Activated T-cell treated with anti-CD3 and anti-CD28 coated beads, Interleukin-2, amount 50 U/mL, for 48 hours (primary cell): ENCODE results near the gene ZNF587.
"Not testable (repeated sequence)": the region's sequence is repeated elsewhere in the genome, so short reads cannot be mapped to it uniquely, and the experiment has no call there.

Source experiments
- DNase-seq, 2 experiments: peaks; one replicate each; pipeline ENCODE4 v3.0.0-alpha.2; 2020

Gene ZNF587

GRCh38 chr19:57888107-57888559 lies 38.5 kb downstream of the ZNF587 start:
- DNase-seq, result no peak

- peak; percentile 88 for DNase-seq
Observed at GRCh38 chr19:57888560-57889231, 39.0 kb downstream of the ZNF587 start, which contains the start of gene ZNF814. Gene ZNF814, minus strand, starts transcription at chr19:57889037. Its CDS starts 235 bp downstream, at chr19:57888802.

GRCh38 chr19:57890706-57891105 lies 41.0 kb downstream of the ZNF587 start:
- not testable (repeated sequence) for DNase-seq

DNA sequence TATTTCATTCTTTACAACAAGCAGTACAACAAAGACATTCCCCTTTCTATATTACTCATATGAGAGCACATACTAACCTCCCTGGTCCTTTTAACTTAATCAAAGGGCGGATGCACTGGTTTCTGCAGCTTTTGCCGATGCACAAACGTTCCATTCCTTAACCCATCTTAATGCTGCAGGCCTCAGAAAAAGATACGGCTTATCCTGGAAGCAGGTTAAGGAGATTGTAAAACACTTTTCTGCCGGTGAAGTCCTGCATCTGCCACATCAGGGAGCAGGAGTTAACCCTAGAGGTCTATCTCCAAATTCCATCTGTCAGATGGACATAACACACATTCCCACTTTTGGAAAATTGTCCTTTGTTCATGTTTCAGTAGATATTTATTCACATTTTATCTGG lies 50.7 kb downstream of the ZNF587 start:
- no peak for DNase-seq

- no peak for DNase-seq
Observed at GRCh38 chr19:57903618-57904184, 54.0 kb downstream of the ZNF587 start.

DNA sequence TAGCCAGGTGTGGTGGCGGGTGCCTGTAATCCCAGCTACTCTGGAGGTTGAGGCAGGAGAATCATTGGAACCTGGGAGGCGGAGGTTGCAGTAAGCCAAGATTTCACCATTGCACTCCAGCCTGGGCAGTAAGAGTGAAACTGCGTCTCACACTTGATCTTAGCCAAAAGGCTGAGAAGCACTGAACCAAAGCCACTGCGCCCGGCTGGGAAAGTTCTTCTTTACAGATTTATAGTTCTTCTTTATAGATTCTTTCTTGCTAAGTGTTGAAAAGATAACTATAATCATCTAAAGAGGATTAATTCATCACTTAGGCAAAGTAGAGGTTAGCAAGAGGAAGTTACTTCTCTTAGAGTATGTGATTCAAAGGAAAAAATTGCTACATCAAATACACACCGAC lies 55.6 kb downstream of the ZNF587 start:
- DNase-seq, result no peak

DNA sequence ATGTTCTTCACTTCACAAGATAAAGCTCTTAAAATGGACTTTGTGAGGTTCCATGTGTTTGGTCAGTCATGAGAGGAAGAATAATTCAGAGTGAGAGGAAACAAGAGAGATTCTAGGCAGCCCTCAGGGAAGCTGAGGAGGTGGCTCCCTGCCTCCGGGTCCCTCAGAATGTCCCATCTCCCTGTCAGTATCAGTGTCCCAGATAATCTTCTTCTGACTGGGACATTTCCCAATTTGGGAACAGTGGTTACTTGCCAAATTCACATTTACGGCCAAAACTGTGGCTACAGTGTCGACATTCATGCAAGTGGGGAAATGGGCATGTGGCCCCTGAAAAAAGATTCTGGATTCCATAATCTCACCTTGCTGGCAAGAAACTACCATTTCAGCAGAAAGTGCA lies 57.7 kb downstream of the ZNF587 start:
- no peak for DNase-seq

DNA sequence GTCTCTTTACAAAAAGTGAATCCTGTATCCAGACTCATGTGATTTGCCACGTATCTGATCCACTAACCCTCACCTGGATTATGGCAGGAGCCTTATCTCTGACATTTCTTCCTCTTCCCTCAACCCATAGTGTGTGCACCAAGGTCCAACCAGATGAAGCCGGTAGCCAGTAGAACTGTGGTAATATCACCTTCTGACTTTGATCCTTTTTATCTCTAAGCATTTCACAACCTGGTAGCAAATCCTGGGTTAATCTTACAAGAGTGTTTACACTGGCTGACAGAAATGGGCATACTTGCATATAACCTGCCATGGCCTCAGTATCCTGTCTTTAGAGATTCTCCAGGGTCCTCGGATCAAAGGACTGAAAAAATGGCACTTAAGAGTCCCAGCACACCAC lies 64.9 kb downstream of the ZNF587 start:
- no peak for DNase-seq
